GM21381 (cell line): ENCODE measurements around the gene CPSF2.
"Not testable (repeated sequence)": the region's sequence is repeated elsewhere in the genome, so short reads cannot be mapped to it uniquely, and the experiment has no call there.

Experiments
- ATAC-seq: cut with Tn5 transposase; IDR thresholded peaks from one replicate; pipeline ENCODE4 v1.9.1; 2021; ENCODE audit warnings: mild to moderate bottlenecking, moderate library complexity; ENCODE audit not compliant: unreplicated experiment

CPSF2 gene

DNA sequence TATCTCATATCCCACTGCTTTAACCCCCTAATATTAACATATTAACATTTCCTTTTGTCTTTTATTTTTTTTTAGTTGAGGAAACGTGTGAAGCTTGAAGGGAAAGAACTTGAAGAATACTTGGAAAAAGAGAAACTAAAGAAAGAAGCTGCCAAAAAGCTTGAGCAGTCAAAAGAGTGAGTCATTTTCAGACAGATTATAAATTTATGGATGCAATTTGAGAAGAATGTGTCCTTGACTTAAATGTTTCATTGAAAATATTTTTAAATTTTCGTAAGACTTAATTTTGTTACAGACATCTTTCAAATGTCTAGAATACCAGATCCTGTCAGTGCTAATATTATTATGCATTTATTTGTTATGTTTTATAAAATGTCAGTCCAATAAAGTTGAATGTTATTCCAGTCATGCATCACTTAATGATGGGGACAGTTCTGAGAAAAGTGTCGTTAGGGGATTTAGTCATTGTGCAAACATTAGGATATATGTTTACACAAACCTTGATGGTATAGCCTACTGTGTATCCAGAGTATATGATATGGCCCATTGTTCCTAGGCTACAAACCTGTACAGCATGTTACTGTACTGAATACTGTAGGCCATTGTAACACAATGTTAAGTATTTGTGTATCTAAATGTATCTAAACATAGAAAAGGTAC lies 32.6 kb downstream of the CPSF2 start:
- ATAC-seq: no peak

- ATAC-seq: no peak
These were observed 38.9 kb downstream of the CPSF2 start for GRCh38 chr14:92160619-92161018.

- ATAC-seq: no peak
These were observed 39.8 kb downstream of the CPSF2 start for GRCh38 chr14:92161521-92161920.

DNA sequence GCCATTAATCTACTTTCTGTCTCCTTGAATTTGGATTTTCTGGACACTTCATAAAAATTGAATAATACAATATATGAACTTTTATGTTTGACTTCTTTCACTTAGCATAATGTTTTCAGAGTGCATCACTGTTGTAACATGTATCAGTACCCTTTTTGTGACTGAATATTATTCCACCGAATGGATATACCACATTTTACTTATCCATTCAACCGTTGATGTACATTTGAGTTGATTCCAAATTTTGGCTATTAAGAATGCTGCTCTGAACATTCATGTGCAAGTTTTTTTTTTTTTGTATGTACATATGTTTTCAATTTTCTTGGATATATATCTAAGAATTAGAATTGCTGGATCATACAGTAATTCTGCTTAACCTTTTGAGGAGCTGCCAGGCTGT lies 43.2 kb downstream of the CPSF2 start:
- no peak for ATAC-seq

- ATAC-seq: no peak
These were observed 51.9 kb downstream of the CPSF2 start for GRCh38 chr14:92173668-92174067.

- no peak for ATAC-seq
These were observed 54.0 kb downstream of the CPSF2 start for GRCh38 chr14:92175811-92176210.

DNA sequence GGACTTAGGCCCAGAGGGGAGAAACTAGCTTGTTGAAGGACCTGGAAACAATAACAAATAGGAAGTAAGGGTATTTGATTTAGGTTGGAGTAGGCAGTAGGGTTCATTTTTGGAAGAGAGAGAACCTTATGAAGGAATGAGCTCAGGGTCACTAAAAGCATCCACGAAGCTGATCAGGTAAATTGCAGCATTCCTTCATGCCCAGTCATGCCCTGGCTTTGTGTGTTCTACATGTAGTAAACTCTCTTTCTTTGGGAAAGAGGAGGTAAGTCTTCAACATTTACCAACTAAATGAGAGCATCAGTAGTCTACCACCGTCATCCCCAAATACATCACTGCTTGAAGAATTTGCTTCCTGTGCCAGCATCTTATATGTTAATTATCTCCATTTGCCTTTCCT lies 54.7 kb downstream of the CPSF2 start:
- ATAC-seq: no peak

DNA sequence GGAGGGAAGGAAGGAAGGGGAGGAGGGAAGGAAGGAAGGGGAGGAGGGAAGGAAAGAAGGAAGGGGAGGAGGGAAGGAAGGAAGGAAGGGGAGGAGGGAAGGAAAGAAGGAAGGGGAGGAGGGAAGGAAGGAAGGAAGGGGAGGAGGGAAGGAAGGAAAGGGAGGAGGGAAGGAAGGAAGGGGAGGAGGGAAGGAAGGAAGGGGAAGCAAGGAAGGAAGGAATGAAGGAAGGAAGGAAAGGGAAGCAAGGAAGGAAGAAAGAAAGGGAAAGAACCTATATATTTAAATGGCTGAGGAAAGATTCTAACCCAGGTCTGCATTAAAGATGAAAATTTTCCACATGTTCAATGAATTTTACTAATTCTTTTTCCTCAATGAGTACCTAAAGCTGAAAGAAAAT lies 57.4 kb downstream of the CPSF2 start:
- not testable (repeated sequence) for ATAC-seq

DNA sequence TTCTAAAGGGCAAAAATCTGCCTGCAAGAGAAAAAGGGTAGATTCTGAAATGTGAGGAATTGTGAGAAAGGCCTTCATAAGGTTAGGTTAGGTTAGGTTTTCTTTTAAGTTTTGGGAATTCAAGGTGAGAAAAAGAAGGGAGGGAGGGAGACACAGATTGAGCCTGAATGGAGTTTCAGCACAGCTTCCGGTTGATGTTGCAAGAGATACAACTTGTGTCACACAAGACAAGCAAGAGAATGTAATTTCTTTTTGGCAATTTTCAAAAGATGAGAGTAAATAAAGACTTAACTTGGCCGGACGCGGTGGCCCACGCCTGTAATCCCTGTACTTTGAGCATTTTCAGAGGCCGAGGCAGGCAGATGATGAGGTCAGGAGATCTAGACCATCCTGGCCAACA lies 63.8 kb downstream of the CPSF2 start:
- no peak for ATAC-seq

GRCh38 chr14:92187616-92188015 lies 65.8 kb downstream of the CPSF2 start:
- not testable (repeated sequence) for ATAC-seq

DNA sequence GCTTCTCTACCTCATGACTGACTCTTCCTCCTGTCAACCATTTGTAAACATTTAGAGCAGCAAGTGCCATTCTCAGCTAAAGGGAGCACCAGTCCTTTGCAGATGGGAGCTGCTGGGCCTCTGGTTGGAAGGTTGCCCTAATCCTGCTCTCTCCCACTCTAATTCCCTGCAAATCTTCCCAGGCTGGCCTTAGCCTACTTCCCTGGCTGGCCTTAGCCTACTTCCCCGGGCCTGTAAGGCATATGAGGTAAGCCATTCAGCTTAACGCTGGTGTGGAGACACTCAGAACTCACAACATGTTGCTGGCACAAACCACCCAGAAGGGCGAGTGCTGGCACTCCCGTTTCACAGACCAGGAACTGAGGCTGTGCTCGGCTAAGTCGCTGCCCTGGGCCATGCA lies 69.0 kb downstream of the CPSF2 start:
- no peak for ATAC-seq

GRCh38 chr14:92198804-92199203 lies 77.0 kb downstream of the CPSF2 start:
- ATAC-seq: no peak

DNA sequence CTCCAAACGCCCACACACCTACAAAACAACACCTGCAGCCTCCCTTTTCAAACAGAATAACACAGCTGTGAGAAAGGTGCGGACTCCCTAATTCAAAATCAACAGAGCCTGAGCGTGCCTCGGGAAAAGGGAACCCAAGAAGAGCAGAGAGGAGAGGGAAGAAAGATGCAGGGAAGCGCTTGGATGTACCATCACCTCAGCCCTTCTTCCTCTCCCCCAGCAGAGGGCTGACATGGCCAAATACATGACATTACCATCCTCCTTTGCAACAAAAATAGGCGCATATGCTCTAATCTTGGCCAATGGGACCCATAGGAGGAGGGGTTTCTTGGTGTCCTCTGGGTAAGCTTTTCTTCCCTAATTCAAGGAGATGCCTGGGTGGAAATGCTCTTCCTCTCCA lies 78.0 kb downstream of the CPSF2 start:
- no peak for ATAC-seq

DNA sequence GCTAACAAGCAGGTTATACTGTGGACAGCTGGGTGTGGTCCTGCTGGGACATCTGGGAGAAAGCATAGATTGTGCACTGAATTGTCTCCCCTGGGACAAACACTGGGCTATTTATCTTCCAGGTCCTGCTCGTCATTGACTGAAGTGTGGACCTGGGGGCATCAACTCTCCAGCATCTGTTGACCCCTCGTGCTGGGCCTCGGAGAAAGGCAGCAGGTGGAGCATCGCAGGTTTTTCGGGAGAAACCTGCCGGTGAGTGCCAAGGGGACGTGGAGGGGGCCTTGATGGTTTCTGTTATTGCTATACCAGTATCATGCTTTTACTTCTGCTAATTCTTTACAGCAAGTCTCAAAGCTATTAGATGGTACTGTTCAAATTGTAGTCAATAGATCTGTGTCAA lies 81.3 kb downstream of the CPSF2 start:
- no peak for ATAC-seq

DNA sequence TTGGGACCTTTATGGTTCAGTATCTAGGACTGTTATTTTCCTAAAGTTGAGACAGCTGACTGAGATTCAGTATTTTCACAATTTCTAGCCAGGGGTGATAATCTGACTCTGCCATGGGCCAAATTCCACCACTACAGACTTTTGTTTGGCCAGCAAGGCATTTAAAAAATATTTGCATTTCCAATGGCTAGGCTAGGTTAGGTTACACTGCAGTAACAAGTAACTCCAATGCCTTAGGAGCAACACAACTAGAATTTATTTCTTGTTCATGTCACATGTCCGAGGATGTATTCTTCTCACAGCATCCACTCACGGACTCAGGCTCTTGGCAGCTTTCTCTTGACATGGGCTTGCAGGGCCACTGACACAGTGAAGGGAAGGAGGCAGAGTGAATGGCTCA lies 83.0 kb downstream of the CPSF2 start:
- no peak for ATAC-seq

- ATAC-seq: no peak
These were observed 85.5 kb downstream of the CPSF2 start for GRCh38 chr14:92207012-92207927.

DNA sequence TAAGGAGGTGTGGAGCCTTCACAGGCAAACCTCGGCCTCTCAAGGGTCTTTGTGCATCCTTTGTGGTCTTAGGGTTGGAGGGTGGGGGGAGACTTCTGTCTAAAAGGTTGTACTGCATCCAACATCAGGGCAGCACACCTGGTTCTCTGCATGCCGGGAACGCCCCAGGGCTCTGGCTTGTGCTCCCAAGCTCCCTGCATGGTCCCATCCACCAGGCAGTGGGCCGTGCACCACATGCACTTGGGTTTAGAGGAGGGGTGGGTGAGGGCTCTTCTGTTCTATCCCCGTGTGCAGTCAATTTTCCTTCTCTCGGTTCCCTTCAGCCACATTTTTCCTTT lies 86.1 kb downstream of the CPSF2 start:
- ATAC-seq: no peak

- ATAC-seq: no peak
These were observed 87.4 kb downstream of the CPSF2 start for GRCh38 chr14:92209141-92209540.

DNA sequence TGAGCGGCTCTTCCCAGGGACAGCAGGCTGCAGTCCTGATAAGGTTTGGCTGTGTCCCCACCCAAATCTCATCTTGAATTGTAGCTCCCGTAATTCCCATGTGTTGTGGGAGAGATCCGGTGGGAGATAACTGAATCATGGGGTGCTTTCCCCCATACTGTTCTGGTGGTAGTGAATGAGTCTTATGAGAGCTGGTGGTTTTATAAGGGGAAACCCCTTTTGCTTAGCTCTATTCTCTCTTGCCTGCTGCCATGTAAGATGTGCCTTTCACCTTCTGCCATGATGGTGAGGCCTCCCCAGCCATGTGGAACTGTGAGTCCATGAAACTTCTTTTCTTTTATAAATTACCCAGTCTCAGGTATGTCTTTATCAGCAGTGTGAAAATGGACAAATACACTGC lies 91.4 kb downstream of the CPSF2 start:
- not testable (repeated sequence) for ATAC-seq

DNA sequence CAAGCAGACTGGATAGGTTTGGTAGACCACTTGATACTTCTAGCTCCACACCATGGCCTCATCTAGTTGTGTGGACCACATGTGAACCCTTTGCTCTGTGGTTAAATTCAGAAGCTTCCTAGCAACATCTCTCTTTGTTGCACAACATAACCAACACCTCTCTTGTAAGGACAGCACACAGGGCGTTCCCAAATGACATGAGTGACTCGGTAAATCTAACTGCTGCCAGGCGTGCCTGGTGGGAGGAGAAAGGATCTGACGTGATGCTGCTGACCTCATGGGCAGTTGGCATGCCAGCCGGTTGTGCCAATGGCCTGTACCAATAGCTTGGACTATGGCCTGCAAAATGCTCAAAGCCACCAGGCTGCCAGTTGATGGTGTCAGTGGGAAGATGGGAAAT lies 93.8 kb downstream of the CPSF2 start:
- no peak for ATAC-seq

GRCh38 chr14:92217936-92218335 lies 96.2 kb downstream of the CPSF2 start:
- ATAC-seq: no peak
